Neuronal stem cell (in vitro differentiated cells): ENCODE data around the gene PSAPL1.

Experiments
- DNase-seq: peaks from one replicate; pipeline ENCODE4 v3.0.0-alpha.2; 2013; ENCODE audit warnings: low spot score
- H2AFZ ChIP-seq: one replicate; pipeline ENCODE4 v1.6.1; 2013; ENCODE audit warnings: mild to moderate bottlenecking, low read length, inconsistent platforms
- H2AK5ac ChIP-seq: 2 replicates; pipeline ENCODE4 v1.6.1; 2013; ENCODE audit warnings: low read depth, mild to moderate bottlenecking, inconsistent platforms, low read length, moderate library complexity, mixed read lengths
- H2BK120ac ChIP-seq: 2 replicates; pipeline ENCODE4 v1.6.1; 2013; ENCODE audit warnings: low read depth, mild to moderate bottlenecking, inconsistent platforms, low read length, moderate library complexity, mixed read lengths
- H2BK12ac ChIP-seq: one replicate; pipeline ENCODE4 v1.6.1; 2013; ENCODE audit warnings: low read length, inconsistent platforms
- H2BK15ac ChIP-seq: 2 replicates; pipeline ENCODE4 v1.6.1; 2013; ENCODE audit warnings: mild to moderate bottlenecking, low read length, inconsistent platforms, mixed read lengths
- H2BK5ac ChIP-seq: one replicate; pipeline ENCODE4 v1.6.1; 2013; ENCODE audit warnings: inconsistent platforms, mild to moderate bottlenecking, low read length, moderate library complexity
- H3K14ac ChIP-seq: one replicate; pipeline ENCODE4 v1.6.1; 2013; ENCODE audit warnings: low read length, inconsistent platforms
- H3K18ac ChIP-seq: 2 replicates; pipeline ENCODE4 v1.6.1; 2013; ENCODE audit warnings: low read length, inconsistent platforms
- H3K23ac ChIP-seq: 2 replicates; pipeline ENCODE4 v1.6.1; 2013; ENCODE audit warnings: low read depth, mild to moderate bottlenecking, mixed read lengths, low read length, inconsistent platforms; ENCODE audit not compliant: poor library complexity
- H3K27ac ChIP-seq: replicated peaks from 3 replicates; pipeline ENCODE4 v1.5.1; 2013; ENCODE audit warnings: low read length, inconsistent platforms
- H3K27me3 ChIP-seq, 3 experiments: 2 replicates each; pipeline ENCODE4 v1.6.1; 2013; ENCODE audit warnings: low read length in 3 of 3, mild to moderate bottlenecking in 2 of 3, inconsistent platforms in 1 of 3, low read depth in 1 of 3, mixed read lengths in 1 of 3, moderate library complexity in 1 of 3; ENCODE audit not compliant: control insufficient read depth in 3 of 3, insufficient read depth in 3 of 3
- H3K36me3 ChIP-seq, 2 donors: replicated peaks in 1 of 2; 2 replicates each; pipeline ENCODE4 v1.6.1; 2013; ENCODE audit warnings: low read length in 2 of 2; ENCODE audit not compliant: control insufficient read depth in 2 of 2, insufficient read depth in 2 of 2
- H3K4ac ChIP-seq: 2 replicates; pipeline ENCODE4 v1.6.1; 2013; ENCODE audit warnings: inconsistent platforms, mild to moderate bottlenecking, low read length, moderate library complexity
- H3K4me1 ChIP-seq, 2 donors: 1 replicate in 1 of 2; 2 replicates in 1 of 2; pipeline ENCODE4 v1.6.1; 2013; ENCODE audit warnings: low read length in 2 of 2, low read depth in 1 of 2; ENCODE audit not compliant: control insufficient read depth in 2 of 2, insufficient read depth in 1 of 2
- H3K4me2 ChIP-seq: one replicate; pipeline ENCODE4 v1.6.1; 2013; ENCODE audit warnings: mild to moderate bottlenecking, low read length, inconsistent platforms; ENCODE audit not compliant: insufficient read depth, poor library complexity, severe bottlenecking
- H3K4me3 ChIP-seq, 2 donors: 2 replicates each; pipeline ENCODE4 v1.5.1; 2013; ENCODE audit warnings: low read length in 2 of 2, mild to moderate bottlenecking in 2 of 2, inconsistent platforms in 1 of 2, moderate library complexity in 1 of 2
- H3K79me1 ChIP-seq: one replicate; pipeline ENCODE4 v1.6.1; 2013; ENCODE audit warnings: low read depth, mild to moderate bottlenecking, inconsistent platforms, low read length, moderate library complexity
- H3K9ac ChIP-seq: one replicate; pipeline ENCODE4 v1.6.1; 2013; ENCODE audit warnings: mild to moderate bottlenecking, low read depth, low read length, inconsistent platforms; ENCODE audit not compliant: poor library complexity
- H3K9me3 ChIP-seq, 2 donors: replicated peaks in 1 of 2; 2 replicates each; pipeline versions ENCODE3 to v1.6.1; 2013; ENCODE audit warnings: low read length in 2 of 2, mild to moderate bottlenecking in 2 of 2, inconsistent platforms in 1 of 2, low read depth in 1 of 2, mixed read lengths in 1 of 2, moderate library complexity in 1 of 2; ENCODE audit not compliant: control insufficient read depth in 2 of 2, insufficient read depth in 1 of 2
- H4K8ac ChIP-seq: one replicate; pipeline ENCODE4 v1.6.1; 2013; ENCODE audit warnings: low read depth, mild to moderate bottlenecking, inconsistent platforms, low read length, moderate library complexity
- H4K91ac ChIP-seq: one replicate; pipeline ENCODE4 v1.6.1; 2013; ENCODE audit warnings: low read length, low read depth, mild to moderate bottlenecking, inconsistent platforms; ENCODE audit not compliant: poor library complexity
- WGBS, 2 donors: extraction: QIAGEN DNeasy Blood & Tissue Kit; methylation state at CpG; one replicate each; pipeline ENCODE4 v1.1.7; 2013; ENCODE audit warnings: missing lambda C conversion rate in 2 of 2, mixed read lengths in 1 of 2; ENCODE audit not compliant: insufficient read length in 2 of 2, insufficient replicate concordance in 1 of 2; ENCODE audit errors: extremely low coverage in 2 of 2; 5-methylcytosine and 5-hydroxymethylcytosine counted together

The PSAPL1 gene

GRCh38 chr4:7403001-7403400 is 31.7 kb downstream of the PSAPL1 start:
- Histone ChIP-seq H2AFZ (no peak overlapping the region), H3K9ac (no peak overlapping the region), H2BK12ac (no peak overlapping the region), H2BK120ac (no peak overlapping the region), H3K4me1 (no peaks in the 10 kb centered on the region), H3K27me3 (no peaks in the 10 kb centered on the region), H2BK5ac (no peak overlapping the region), H3K4me2 (no peak overlapping the region), H3K4me3 (no peak overlapping the region), H3K27ac (no peak overlapping the region), H3K18ac (no peak overlapping the region), H3K4ac (no peak overlapping the region), H3K23ac (no peak overlapping the region), H3K14ac (no peak overlapping the region), H3K36me3 (no peaks in the 10 kb centered on the region), H4K91ac (no peak overlapping the region), H3K9me3 (peaks cover 0 to 4% of the 10 kb centered on the region in 2 donors), H2BK15ac (no peak overlapping the region), H3K79me1 (no peaks in the 10 kb centered on the region), H2AK5ac (no peak overlapping the region), H4K8ac (no peak overlapping the region)
- DNase-seq: no peak
- WGBS, 2 donors: no CpG with 5 or more reads among the region's 3 CpGs

GRCh38 chr4:7402526-7402925 is 32.2 kb downstream of the PSAPL1 start:
- DNase-seq: no peak
- Histone ChIP-seq H3K4ac (no peak overlapping the region), H2AK5ac (no peak overlapping the region), H3K36me3 (no peaks in the 10 kb centered on the region), H2BK15ac (no peak overlapping the region), H3K4me2 (no peak overlapping the region), H4K8ac (no peak overlapping the region), H2BK120ac (no peak overlapping the region), H4K91ac (no peak overlapping the region), H3K9me3 (peaks cover 0 to 4% of the 10 kb centered on the region in 2 donors), H3K14ac (no peak overlapping the region), H3K9ac (no peak overlapping the region), H3K18ac (no peak overlapping the region), H2BK5ac (no peak overlapping the region), H3K79me1 (no peaks in the 10 kb centered on the region), H3K27me3 (peaks cover 0 to 2% (median 0%) of the 10 kb centered on the region in 3 experiments), H3K23ac (no peak overlapping the region), H3K4me3 (no peak overlapping the region), H2AFZ (no peak overlapping the region), H3K27ac (no peak overlapping the region), H3K4me1 (peaks cover 0 to 3% of the 10 kb centered on the region in 2 donors), H2BK12ac (no peak overlapping the region)
- WGBS, 2 donors: no CpG with 5 or more reads among the region's 4 CpGs

GRCh38 chr4:7400671-7401298 is 33.9 kb downstream of the PSAPL1 start:
- no peak for DNase-seq
- WGBS, 2 donors: no CpG with 5 or more reads among the region's 2 CpGs
- H2BK5ac ChIP-seq: no peak overlapping the region

GRCh38 chr4:7399440-7400234 is 35.1 kb downstream of the PSAPL1 start:
- H2BK12ac ChIP-seq: no peak overlapping the region
- H3K4me3 ChIP-seq: no peak overlapping the region
- peaks cover 0 to 8% (median 0%) of the 10 kb centered on the region in 3 experiments for H3K27me3 ChIP-seq
- H2BK5ac ChIP-seq: no peak overlapping the region
- no peak overlapping the region for H3K18ac ChIP-seq
- H3K79me1 ChIP-seq: no peaks in the 10 kb centered on the region
- no peak overlapping the region for H4K8ac ChIP-seq
- H4K91ac ChIP-seq: no peak overlapping the region
- H3K36me3 ChIP-seq: no peaks in the 10 kb centered on the region
- no peak overlapping the region for H3K14ac ChIP-seq
- no peak for DNase-seq
- H3K27ac ChIP-seq: no peak overlapping the region
- peak overlapping the region; percentile 57 for H2AK5ac ChIP-seq
- H3K4ac ChIP-seq: no peak overlapping the region
- H2AFZ ChIP-seq: no peak overlapping the region
- no peak overlapping the region for H3K4me2 ChIP-seq
- H3K9ac ChIP-seq: no peak overlapping the region
- H3K4me1 ChIP-seq: peaks cover 0 to 19% of the 10 kb centered on the region in 2 donors
- no peak overlapping the region for H2BK120ac ChIP-seq
- H3K9me3 ChIP-seq: peaks cover 0 to 2% of the 10 kb centered on the region in 2 donors
- H2BK15ac ChIP-seq: peak overlapping the region; percentile 33
- no CpG with 5 or more reads among the region's 16 CpGs for WGBS, 2 donors
- no peak overlapping the region for H3K23ac ChIP-seq

More at GRCh38 chr4:7400671-7401298, 33.9 kb downstream of the PSAPL1 start:
- Histone ChIP-seq H3K4me2 (no peak overlapping the region), H2BK15ac (no peak overlapping the region), H3K14ac (no peak overlapping the region), H2AK5ac (no peak overlapping the region), H3K27ac (no peak overlapping the region), H3K18ac (no peak overlapping the region), H3K23ac (no peak overlapping the region), H3K36me3 (no peaks in the 10 kb centered on the region), H4K91ac (no peak overlapping the region), H2AFZ (no peak overlapping the region), H3K4me1 (peaks cover 0 to 10% of the 10 kb centered on the region in 2 donors), H3K9me3 (peaks cover 0 to 2% of the 10 kb centered on the region in 2 donors), H4K8ac (no peak overlapping the region), H3K9ac (no peak overlapping the region), H3K4ac (no peak overlapping the region), H3K79me1 (no peaks in the 10 kb centered on the region), H2BK12ac (no peak overlapping the region), H3K4me3 (no peak overlapping the region), H3K27me3 (peaks cover 0 to 8% (median 0%) of the 10 kb centered on the region in 3 experiments), H2BK120ac (no peak overlapping the region)
